Measurements from ENCODE around the gene FASN. TPM values are rescaled to one million over a fixed set of nuclear protein-coding genes. Genes with fewer than 3 reads are reported as not detected.

Gene FASN
- total RNA-seq, 3 donors from 2014 or later (not counting 1 experiment from before 2014, with no cell fraction given) = 53.8 to 56.2 (median 54.0) TPM

DNA sequence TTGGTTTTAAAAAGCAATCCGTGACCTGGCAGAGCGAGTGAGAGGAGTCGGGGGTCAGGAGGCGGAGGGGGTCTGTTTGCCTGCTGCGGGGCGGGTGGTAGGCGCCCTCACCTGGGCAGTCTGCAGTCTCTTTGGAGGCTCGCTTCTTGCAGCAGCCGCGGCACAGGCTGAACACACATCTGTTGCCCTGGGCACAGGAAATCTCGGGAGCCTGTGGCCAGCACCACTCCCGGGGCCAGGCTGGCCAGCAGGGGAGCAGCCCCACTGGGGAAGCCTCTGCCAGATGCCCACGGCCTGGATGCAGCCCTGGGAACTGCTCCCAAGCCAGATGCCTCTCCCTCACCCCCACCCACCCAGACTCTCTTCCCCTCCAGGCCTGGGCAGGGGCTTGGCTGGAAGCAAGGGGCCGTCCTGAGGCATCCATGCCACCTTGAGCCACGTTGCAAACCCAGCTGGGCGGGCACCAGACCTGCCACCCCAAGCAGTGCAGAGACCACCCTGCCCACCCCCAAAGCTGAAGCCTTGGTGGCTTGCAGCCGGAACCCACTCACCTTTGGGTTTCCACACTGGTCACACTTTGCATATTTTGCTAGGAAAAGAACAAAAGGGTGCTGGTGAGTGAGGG lies 39.7 kb downstream of the FASN start:
- Mint-ChIP-seq H3K4me1 (peaks cover 0 to 13% of the 10 kb centered on the region in 2 donors), H3K36me3 (no peaks in the 10 kb centered on the region), H3K27me3 (ENCODE audit: low read depth in 2 of 2) (no peaks in the 10 kb centered on the region), H3K27ac (no peak overlapping the region), H3K4me3 (no peak overlapping the region), H3K9me3 (no peaks in the 10 kb centered on the region)
- 89% methylated on average over 17 of the region's 17 CpGs for WGBS (ENCODE audit: insufficient coverage)
- ATAC-seq (no peak), DNase-seq (no peak)
- intact Hi-C loops (cut with micrococcal nuclease) = no loop called here
- Histone ChIP-seq H3K4me3 (ENCODE audit: low read length) (no peak overlapping the region), H3K4me1 (ENCODE audit: control insufficient read depth, insufficient read depth, low read length) (peaks cover 8% of the 10 kb centered on the region), H3K27me3 (ENCODE audit: control insufficient read depth, insufficient read depth, low read length) (no peaks in the 10 kb centered on the region), H3K36me3 (ENCODE audit: control insufficient read depth, insufficient read depth, low read length) (peaks cover 57% of the 10 kb centered on the region), H3K9me3 (ENCODE audit: control insufficient read depth, insufficient read depth, low read length) (no peaks in the 10 kb centered on the region), H3K27ac (ENCODE audit: low read length) (no peak overlapping the region)
- TF ChIP-seq, protein P1, sequence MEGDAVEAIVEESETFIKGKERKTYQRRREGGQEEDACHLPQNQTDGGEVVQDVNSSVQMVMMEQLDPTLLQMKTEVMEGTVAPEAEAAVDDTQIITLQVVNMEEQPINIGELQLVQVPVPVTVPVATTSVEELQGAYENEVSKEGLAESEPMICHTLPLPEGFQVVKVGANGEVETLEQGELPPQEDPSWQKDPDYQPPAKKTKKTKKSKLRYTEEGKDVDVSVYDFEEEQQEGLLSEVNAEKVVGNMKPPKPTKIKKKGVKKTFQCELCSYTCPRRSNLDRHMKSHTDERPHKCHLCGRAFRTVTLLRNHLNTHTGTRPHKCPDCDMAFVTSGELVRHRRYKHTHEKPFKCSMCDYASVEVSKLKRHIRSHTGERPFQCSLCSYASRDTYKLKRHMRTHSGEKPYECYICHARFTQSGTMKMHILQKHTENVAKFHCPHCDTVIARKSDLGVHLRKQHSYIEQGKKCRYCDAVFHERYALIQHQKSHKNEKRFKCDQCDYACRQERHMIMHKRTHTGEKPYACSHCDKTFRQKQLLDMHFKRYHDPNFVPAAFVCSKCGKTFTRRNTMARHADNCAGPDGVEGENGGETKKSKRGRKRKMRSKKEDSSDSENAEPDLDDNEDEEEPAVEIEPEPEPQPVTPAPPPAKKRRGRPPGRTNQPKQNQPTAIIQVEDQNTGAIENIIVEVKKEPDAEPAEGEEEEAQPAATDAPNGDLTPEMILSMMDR (IDR thresholded peaks at IDR 0.05) = no peak

DNA sequence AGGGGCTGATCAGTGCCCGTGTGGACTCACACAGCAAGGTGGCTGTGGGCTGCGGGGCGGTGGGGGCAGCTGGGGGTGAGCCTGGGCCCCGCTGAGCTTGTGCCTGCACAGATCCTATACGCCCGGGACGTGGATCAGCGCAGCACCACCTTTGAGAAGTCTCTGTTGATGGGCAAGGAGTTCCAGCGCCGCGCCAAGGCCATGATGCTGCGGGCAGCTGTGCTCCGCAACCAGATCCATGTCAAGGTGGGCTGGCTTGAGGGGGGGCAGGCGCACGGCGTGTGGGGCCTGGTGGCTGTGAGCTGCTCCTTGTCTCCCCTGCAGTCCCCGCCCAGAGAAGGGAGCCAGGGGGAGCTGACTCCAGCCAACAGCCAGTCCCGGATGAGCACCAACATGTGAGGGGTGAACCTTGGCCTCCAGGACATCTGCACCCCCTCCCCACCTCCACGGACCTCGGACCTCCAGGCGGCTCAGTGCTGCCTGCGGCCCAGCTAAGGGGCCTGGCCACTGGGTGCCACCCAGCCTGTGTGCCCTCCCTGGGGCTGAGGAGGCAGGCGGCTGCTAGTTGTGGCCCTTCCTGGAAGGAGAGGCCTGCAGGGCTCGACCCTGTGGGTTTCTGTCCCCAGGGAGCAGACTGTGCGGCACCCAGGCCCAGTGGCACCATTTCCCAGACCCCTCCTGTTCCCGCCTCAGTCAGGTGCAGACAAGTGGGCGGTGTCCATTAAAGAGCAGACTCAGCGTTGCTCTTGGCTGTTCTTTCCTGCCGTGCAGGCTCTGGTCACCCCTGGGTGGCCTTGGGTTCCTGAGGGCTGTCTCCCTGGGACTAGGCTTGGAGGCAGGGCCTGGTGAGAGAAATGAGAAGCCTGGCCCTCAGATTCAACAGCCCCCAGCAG lies 41.1 kb downstream of the FASN start:
- intact Hi-C loops (cut with micrococcal nuclease) = no loop called here
- TF ChIP-seq, protein P1 (IDR thresholded peaks at IDR 0.05) = no peak
- no peaks in the 10 kb centered on the region for H3K9me3 ChIP-seq (ENCODE audit: control insufficient read depth, insufficient read depth, low read length)
- DNase-seq = no peak
- H3K4me1 ChIP-seq (ENCODE audit: control insufficient read depth, insufficient read depth, low read length) = peaks cover 20% of the 10 kb centered on the region
- no peak for ATAC-seq
- H3K27me3 ChIP-seq (ENCODE audit: control insufficient read depth, insufficient read depth, low read length) = no peaks in the 10 kb centered on the region
- WGBS (ENCODE audit: insufficient coverage) = 93% methylated on average over 29 of the region's 29 CpGs
- peaks cover 0 to 13% of the 10 kb centered on the region in 2 donors for H3K4me1 Mint-ChIP-seq
- peaks cover 55% of the 10 kb centered on the region for H3K36me3 ChIP-seq (ENCODE audit: control insufficient read depth, insufficient read depth, low read length)
- H3K4me3 ChIP-seq (ENCODE audit: low read length) = no peak overlapping the region
- H3K36me3 Mint-ChIP-seq = no peaks in the 10 kb centered on the region
- no peak overlapping the region for H3K27ac ChIP-seq (ENCODE audit: low read length)
- no peaks in the 10 kb centered on the region for H3K9me3 Mint-ChIP-seq
- no peak overlapping the region for H3K4me3 Mint-ChIP-seq
- no peak overlapping the region for H3K27ac Mint-ChIP-seq
- no peaks in the 10 kb centered on the region for H3K27me3 Mint-ChIP-seq (ENCODE audit: low read depth in 2 of 2)

DNA sequence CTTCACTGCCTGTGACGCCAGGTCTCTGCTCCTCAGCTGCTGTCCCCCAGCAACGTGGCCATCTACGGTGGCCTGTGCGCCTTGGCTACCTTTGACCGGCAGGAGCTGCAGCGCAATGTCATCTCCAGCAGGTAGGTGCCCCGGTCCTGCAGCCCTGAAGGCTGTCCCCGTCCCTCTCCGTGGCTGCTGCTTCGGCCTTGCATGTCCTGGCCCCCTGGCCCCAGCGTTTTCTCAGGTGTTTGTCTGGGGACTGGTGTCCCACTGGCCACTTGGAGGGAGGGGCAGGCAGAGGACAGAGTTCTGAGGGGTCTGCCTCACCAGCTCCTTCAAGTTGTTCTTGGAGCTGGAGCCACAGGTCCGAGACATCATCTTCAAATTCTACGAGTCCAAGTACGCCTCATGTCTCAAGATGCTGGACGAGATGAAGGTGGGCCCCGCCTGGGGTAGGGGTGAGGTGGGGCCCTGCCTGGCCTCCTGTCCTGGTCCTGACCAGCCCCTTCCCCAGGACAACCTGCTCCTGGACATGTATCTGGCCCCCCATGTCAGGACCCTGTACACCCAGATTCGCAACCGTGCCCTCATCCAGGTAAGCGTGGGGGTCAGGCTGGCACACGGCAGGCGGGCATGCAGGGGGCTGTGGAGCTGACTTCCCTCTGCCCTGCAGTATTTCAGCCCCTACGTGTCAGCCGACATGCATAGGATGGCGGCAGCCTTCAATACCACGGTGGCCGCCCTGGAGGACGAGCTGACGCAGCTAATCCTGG lies 41.9 kb downstream of the FASN start:
- no peak for DNase-seq
- no peak overlapping the region for H3K27ac Mint-ChIP-seq

More for the DNA sequence above, 41.9 kb downstream of the FASN start:
- Histone ChIP-seq H3K4me1 (ENCODE audit: control insufficient read depth, insufficient read depth, low read length) (peaks cover 20% of the 10 kb centered on the region), H3K27ac (ENCODE audit: low read length) (no peak overlapping the region), H3K36me3 (ENCODE audit: control insufficient read depth, insufficient read depth, low read length) (peaks cover 49% of the 10 kb centered on the region), H3K4me3 (ENCODE audit: low read length) (no peak overlapping the region), H3K9me3 (ENCODE audit: control insufficient read depth, insufficient read depth, low read length) (no peaks in the 10 kb centered on the region), H3K27me3 (ENCODE audit: control insufficient read depth, insufficient read depth, low read length) (no peaks in the 10 kb centered on the region)
- Mint-ChIP-seq H3K36me3 (no peaks in the 10 kb centered on the region), H3K4me3 (no peak overlapping the region), H3K27me3 (ENCODE audit: low read depth in 2 of 2) (no peaks in the 10 kb centered on the region), H3K4me1 (peaks cover 0 to 13% of the 10 kb centered on the region in 2 donors), H3K9me3 (no peaks in the 10 kb centered on the region)
- intact Hi-C loops (cut with micrococcal nuclease) = no loop called here
- TF ChIP-seq, protein P1 (IDR thresholded peaks at IDR 0.05) = no peak
- no peak for ATAC-seq
- 94% methylated on average over 28 of the region's 28 CpGs for WGBS (ENCODE audit: insufficient coverage)
